ENCODE data around the gene OGFR.

OGFR gene

DNA sequence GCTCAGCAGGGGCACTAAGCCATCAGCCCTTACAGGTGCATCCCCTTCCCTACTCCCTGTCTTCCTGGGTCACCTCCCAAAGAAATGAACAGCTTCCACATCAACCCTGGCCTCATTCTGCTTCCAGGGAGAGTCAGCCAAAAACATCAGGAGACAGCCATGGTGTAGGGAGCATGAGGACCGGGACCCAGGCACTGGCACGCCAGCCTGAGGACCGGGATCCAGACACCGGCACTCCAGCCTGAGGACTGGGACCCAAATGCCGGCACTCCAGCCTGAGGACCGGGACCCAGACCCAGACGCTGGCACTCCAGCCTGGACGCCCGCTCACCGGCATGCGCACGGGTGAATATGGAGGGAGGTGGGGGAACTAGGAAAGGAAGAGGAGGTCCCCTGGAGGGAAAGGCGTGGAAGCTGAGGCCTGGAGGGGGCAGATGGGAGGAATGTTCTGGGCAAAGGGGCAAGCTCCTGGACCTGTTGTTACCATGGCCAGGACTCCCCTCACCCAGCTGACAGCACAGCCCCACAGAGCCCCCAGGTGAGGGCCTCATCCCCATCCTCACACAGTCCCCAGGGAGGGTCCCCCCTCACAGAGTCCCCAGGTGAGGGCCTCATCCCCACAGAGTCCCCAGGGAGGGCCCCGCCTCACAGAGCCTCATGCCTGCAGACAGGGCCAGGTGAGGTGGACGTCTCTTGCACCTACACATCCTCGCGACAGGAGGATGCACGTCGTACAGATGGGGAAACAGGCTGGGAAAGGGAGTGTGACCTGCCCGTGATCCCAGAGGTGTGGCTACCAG, 34.3 kb upstream of the OGFR start:
- DNase-seq (ENCODE audit: low spot score) = no peak

DNA sequence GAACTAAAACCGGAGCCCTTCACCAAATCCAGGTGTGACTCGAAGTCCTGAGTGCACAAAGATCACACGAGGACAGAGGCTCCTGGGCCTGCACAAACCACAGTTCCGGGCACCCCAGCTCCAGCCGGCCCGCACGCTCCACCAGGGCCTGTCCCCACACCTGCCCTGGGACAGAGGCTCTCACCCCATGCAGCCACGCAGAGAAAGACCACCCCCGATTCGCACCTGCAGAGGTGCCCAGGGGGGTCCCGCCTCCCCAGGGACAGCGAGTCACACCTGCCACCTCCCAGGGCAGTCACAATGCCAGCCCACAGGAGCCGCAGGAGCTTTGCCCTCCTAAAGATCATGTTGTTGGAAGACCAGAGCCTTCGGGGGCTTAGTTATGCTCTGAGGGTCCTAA, 33.7 kb upstream of the OGFR start:
- no peak for DNase-seq (ENCODE audit: low spot score)

DNA sequence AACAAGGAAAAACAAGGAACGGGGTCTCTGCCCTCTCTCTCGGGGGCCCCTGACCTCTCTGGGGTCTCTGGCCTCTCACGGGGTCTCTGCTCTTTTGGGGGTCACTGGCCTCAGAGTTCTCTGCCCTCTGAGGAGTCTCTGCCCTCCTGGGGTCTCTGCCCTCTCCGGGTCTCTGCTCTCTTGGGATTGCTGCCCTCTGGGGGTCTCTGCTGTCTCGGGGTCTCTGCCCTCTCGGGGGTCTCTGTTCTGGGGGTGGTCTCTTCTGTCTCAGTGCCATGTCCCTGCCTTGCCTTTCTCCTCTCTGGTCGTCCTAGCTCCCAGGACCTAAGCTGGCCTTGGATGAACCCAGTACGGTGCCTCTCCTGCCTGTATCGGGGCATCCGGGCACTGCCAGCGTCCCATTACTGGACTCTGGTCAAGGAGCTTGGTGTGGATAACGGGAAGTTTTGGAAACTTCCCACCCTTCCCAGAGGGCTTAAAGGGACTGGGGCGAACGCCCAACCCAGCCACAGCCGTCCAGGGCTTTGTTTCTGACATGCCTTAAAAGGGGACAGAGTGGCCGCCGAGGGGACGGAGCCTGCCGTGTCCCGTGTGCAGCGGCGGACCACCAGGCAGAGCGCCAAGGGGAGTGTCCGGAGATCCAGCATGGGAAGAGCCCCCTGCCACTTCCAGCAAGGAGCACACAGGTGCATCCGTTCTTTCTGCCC, 33.1 kb upstream of the OGFR start:
- no peak for DNase-seq (ENCODE audit: low spot score)

DNA sequence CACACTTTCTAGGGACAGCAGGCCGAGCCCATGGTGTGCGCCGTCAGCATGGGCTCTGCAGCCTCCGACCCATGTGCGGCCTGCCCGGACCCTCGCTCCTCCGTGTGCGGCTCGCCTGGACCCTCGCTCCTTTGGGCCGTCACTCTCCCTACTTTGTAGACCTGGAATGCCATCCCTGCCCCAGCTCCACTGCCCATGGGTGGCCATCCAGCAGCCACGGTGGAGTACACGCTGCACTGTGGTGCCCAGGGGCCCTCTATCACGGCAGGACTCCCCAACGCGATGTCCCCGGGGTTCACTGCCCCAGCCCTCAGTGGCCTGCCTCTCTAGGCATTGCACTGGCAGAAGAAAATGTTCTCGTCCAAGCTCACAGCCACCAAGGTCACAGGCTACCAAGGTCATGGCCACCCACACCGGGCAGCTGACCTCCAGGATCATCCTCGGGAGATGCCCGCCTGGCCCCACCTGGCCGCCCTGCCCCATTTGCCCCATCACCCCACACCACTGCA, 32.5 kb upstream of the OGFR start:
- no peak for DNase-seq (ENCODE audit: low spot score)

DNA sequence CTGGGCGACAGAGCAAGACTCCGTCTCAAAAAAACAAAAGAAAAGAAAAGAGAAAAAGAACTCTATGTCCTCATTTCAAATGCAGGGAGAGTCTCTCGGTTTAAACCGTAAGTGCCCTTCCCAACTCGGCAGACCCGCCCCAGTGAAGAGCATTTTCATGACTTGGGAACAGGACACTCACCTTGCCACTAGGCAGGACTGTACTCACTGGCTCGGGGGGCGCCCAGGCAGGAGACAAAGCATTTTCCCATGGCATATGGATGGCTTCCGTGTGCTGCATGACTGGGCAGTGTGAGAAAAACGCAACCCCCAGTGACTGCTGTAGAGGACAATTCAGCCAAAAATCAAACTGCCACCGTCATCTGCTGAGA, 32.0 kb upstream of the OGFR start:
- DNase-seq (ENCODE audit: low spot score) = no peak

DNA sequence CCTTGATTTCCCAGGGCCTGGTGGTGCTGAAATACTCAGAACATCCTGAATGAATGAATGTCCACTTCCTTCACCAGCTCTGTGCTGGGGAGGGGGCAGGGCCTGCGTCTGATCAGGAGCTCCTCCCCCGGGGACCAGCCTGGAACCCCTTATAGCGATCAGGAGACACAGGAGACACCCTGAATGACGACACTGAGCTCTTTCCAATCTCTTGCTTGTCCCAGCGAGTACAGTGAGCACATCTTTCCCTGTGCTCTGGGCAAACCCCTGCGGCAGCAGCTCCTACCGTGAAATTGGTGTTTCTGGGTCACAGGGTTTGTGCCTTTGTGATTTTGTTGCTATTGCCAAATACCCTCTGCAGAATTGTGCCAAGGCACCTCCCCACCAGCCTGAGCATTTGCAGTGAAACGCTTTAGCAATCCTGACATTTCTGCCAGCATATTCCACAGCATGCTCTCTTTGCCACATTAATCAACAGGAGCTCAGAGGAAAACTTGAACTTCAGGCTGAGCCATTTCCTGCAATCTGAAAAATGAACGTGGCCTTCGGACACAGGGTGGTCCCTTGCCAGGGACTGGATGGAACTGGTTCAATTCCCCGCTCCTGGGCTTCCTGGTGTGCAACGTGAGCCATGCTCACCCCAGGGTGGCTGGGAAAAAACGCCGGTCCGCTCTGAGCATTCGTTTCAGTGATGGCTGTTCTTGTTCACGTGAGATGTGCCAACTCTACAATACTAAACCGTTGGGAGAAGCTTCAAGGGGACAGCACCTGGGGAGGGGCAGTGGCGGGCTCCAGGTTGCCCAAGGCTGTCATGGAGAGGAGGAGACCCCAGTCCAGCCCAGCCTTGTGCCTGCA, 31.4 kb upstream of the OGFR start:
- peak; percentile 58 for DNase-seq (ENCODE audit: low spot score)

DNA sequence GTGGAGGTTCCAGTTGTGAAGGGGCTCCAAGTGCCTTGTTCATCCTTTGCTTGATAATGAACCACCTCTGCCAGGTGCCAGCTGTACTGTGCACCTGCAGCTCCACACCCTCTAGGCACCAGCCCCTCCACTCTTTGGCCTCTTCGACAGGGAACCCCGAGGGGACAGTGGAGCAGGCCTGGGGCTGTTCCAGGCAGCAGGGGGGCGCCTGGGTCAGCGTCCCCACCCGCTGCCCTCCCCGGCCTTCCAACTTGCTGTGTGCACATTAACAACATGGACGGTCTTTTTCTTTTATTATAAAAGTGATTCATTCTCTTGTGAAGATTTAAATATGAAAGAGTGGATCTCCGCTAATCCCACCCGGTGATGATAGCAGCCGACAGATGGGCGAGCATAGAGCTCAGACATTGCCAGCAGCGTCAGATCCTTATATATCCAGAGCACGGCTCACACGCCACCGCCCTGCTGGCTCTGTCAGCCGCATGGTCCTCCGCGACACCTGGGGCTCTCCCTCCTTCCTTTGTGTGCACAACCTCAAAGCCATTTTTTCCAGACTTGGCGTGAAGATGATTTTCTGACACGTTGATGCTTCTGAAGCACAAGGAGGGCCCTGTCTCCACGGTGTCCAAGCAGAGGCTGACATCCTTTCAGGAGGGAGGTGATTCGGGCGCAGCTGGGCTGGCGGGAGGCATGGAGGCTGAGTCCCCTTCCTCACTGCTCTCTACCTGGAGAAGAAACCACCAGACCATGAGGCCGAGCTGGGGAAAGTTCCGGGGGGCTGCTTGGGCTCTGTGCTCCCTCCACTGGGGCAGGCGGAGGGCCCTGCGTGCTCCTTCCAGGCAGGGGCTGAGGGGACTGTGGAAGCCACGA, 30.6 kb upstream of the OGFR start:
- DNase-seq (ENCODE audit: low spot score) = no peak

DNA sequence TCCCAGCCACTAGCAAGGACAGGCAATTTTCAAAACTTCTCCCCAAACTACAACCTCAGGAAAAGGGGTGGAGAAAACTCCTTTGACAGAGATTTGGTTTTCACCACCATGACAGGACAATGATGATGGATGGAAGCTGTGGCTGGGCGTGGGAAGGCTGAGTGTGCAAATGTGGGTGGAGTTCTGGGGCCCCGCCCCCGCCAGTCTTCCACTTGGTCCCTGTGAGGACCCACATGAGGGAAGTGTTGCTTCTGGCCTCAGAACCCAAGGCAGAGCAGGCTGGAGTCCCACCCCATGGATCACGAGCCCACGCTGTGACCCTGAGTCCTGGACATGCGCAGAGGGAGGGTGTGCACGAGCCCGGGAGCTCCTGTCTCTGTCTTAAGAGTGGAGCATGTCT, 29.9 kb upstream of the OGFR start:
- no peak for DNase-seq (ENCODE audit: low spot score)

DNA sequence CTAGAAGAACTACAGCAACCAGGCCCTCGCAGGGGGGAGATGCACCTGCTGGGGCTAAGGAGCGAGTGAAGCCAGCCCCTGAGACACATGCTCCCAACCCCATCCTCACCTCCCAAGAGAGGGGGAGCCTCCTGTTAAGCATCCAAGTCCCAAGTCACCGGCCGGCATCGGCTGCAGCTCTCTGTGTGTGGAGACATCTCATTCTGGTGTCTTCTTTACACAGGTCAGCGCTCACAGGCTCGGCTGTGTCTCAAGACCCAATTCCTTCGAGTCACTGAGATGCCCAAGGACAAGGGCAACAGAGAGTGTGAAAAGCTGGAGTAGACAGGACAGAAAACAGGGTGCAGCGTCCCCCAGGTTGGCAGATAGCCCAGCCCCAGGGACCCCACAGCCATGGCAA, 29.4 kb upstream of the OGFR start:
- no peak for DNase-seq (ENCODE audit: low spot score)

DNA sequence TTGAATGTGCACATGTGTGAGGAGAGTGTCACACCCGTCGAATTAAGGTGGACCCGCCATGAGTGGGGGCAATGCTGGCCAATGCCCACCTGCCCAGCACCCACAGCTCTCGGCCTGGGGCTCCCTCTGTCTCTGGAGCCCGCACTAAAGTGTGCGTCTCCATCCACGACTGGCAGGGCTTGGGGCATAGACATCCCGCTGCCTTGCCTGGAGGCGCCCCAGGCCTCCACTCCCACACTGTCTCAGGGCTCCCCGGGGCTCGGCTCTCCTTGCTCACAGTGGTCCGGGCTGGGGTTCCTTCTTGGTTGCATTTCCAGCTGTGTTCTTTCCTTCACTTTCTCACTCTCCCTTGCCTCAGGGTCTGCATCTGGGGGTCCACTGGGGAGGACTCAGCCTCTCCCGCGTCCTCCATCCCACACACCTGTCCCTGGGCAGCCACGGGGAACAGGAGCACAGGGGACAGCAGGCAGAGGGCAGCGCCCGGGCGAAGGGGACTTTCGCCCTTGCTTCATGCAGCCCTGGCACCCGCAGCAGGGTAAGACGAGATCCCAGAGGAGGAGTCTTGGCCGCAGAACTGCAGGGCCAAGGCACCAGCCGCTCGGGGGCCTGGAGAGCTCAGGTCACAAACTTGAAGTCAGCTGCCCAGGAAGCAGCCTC, 28.5 kb upstream of the OGFR start:
- DNase-seq (ENCODE audit: low spot score) = no peak

DNA sequence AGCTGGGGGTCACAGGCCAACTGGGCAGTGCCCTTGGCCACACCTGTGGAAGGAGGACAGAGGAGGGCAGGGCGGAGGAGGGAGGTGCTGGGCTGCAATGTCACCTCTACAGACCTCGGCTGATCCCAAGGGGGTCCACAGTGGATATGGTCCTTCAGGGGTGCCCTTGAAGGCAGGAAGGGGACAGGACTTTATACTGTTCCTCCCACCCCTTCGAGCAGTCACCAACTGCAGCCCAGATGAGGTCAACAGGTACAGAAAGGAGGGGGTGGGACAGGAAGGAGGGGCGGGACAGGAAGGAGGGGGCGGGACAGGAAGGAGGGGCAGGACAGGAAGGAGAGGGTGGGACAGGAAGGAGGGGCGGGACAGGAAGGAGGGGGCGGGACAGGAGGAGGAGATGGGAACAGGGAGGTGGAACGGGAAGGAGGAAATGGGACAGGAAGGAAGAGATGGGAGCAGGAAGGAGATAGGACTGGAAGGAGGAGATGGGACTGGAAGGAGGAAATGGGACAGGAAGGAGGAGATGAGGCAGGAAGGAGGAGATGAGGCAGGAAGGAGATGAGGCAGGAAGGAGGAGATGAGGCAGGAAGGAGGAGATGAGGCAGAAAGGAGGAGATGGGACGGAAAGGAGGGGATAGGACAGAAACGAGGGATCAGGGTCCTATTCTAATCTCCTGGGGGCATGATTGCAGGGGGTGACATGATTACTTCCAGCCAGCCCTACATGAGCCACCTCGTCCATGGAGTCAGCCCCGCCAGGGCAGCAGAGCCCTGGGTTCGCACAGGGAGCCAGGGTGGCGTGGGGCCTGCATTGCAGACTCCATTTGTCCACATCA, 27.7 kb upstream of the OGFR start:
- no peak for DNase-seq (ENCODE audit: low spot score)

DNA sequence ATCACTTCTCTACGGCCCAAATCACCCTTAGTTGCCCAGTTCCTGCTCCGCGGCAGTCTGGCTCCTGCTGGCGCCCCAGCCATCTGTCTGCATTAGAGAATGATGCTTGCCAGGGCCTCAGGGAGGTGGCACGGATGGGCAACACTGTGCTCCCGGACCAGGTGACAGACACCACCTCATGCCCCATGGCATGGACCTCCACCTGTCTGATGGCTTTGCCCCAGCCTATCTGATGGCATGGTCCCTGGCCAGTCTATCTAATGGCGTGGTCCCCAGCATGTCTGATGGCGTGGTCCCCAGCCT, 27.2 kb upstream of the OGFR start:
- DNase-seq (ENCODE audit: low spot score) = no peak

DNA sequence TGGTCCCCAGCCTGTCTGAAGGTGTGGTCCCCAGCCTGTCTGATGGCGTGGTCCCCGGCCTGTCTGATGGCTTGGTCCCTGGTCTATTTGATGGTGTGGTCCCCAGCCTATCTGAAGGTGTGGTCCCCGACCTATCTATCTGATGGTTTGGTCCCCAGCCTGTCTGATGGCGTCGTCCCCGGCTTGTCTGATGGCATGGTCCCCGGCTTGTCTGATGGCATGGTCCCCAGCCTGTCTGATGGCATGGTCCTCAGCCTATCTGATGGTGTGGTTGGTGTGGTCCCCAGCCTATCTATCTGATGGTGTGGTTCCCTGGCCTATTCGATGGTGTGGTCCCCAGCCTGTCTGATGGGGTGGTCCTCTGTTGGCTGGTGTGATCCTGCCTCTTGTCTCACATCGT, 26.6 kb upstream of the OGFR start:
- no peak for DNase-seq (ENCODE audit: low spot score)

DNA sequence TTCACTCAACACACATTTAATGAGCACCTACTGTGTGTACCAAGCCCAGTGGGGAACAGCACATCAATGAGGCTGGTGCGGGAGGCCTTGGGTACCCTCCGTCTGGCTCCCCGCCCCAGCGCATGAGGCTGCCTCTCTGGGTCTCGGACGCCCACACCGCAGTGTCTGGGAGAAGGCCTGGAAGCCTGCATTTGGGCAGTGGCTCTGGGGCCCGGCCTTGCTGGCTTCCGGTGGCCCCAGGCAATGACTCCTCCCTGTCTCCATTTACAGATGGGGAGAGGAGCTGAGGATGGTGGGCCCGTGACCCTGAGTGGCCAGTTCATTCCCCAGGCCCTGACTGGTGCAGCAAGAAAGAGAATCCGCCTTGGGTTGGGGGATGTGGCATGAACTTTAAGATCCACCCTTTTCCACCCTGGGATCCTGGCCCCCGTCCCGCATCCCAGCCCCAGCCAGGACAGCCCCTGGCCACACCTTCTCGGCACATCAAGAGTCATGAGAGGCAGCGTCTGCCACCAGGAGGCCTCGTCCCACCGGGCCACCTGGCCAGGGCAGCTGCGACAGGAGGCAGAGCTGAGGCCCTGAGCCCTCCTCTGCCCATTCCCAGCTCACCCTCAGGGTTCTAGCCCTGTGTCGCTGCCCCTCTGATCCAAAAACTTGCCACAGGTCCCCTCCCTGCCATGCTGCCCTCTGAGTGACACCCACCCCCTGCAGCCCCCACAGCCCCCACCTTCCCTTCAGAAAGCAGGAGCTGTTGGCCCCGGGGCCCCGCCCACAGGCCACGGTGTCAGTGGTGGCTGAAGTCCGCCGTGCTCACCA, 25.8 kb upstream of the OGFR start:
- no peak for DNase-seq (ENCODE audit: low spot score)

DNA sequence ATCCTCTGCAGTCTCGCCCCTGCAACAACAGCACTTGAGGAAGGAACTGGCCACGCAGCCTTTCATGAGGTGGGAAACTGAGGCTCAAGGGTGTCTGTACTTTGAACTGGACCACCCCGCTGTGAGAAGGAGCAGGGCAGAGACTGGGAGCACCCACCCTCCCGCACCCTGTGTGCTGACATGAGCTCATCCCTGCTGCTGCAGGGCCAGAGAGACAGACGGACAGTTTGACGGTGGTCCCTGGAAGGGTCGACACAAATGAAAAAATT, 25.3 kb upstream of the OGFR start:
- no peak for DNase-seq (ENCODE audit: low spot score)

DNA sequence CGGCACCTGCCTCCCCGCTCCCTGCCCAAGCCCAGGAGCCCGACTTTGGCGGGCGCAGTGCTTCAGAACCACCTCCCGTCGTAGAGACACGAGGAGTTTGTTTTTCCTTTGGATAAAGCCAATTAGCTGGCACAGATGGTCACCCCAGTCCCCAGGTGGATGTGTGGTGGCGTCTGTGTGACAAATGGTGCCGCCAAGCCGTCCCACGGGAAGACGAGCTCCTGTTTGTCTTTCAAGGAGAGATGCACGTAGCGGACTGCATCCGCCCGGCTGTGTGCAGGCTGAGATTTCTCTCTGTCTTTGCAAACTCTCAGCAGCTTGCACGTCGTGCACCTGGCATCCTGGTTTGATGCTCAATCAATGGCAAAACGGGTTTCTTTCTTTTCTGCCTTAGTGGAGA, 24.4 kb upstream of the OGFR start:
- DNase-seq (ENCODE audit: low spot score) = no peak

DNA sequence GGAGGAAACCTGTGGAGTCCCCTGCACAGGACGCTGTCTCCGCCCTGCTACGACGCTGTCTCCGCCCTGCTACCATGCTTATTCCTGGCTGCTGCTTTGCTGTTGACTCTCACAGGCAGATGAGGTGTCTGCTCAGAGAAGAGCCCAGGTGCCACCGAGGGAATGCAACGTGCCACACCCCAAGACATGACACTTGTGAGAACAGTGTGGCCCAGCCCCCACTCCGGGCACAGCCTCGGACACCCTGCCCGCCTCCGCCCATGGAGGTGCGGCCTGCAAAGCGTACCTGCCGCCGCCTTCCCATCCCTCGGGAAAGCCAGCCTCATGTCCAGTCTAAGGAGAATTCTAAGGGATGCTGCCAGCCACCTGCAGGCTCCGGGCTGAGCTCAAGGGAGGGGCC, 23.9 kb upstream of the OGFR start:
- no peak for DNase-seq (ENCODE audit: low spot score)

DNA sequence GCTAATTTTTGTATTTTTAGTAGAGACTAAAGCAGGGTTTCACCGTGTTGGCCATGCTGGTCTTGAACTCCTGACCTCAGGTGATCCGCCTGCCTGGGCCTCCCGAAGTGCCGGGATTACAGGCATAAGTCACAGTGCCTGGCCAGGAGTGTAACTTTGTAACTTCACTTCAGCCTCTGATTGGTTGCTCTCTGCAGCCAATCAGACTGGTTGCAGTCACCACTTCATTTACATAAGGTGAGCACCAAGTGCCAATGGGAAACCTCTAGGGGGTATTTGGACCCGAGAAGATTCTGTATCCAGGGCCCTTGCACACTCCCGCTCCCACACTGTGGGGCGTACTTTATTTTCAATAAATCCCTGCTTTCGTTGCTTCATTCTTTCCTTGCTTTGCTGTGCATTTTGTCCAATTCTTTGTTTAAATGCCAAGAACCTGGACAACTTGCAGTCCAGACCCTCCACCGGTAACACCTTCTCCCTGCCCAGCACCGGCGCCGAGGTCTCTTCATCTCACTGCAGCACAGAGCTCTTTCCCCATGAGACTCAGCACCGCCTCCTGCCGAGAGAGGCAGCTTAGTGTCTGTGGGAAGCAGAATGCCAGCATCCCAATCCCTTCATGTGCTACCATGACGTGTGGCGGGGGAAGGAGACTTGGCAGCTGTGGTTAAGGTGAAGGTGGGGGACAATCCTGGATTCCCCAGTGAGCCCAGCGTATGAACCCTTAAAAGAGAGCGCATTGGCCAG, 22.3 kb upstream of the OGFR start:
- DNase-seq (ENCODE audit: low spot score) = no peak

DNA sequence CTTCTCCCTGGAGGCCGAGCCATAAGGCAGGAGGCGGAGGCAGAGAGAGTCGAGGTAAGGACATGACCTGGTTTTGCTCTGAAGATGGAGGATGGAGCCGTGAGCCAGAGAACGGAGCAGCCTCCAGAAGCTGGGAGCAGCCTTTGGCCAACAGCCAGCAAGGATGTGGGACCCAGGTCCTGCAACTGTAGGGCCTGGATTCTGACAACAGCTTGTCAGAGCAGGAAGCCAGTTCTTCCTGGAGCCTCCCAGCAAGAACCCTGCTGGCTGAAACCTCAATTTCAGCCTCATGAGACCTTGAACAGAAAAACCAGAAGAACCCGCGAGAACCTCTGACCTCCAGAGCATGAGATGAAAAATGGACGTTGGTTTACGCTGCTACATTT, 21.7 kb upstream of the OGFR start:
- no peak for DNase-seq (ENCODE audit: low spot score)

Measured in AG20443 (cell line).